Measurements from ENCODE around the gene WDR64. TPM values are rescaled to one million over a fixed set of nuclear protein-coding genes. Genes with fewer than 3 reads are reported as not detected.

Gene WDR64
- total and polyA plus RNA-seq, 3 experiments from 2014 or later: 0.48 TPM; not detected in 2

DNA sequence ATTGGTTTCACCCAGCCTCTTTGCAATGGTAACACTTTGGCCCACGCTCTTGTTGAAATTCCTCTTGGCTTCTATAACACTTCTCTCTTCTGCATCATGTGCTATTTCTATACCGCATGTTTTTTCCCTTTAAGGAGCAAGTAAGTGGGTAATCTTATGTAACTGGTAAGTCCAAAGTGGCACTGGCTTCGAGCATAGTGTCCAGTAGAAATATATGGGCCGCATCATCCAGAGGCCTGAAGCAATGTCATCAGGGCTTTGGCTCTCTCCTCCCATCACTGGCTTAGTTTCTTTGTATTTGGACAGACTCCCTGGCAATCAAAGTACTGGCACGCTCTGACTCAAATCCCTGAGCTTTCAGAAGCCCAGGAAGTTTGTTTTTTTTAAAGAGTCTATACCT is 29.4 kb upstream of the WDR64 start:
- no peaks in the 10 kb centered on the region for H3K9me3 Mint-ChIP-seq
- no peak for DNase-seq
- no peaks in the 10 kb centered on the region for H3K36me3 Mint-ChIP-seq
- Histone ChIP-seq H3K4me1 (ENCODE audit: insufficient read depth, low read length) (peaks cover 5% of the 10 kb centered on the region), H3K36me3 (ENCODE audit: insufficient read depth, low read length) (no peaks in the 10 kb centered on the region), H3K9me3 (ENCODE audit: low read length) (no peaks in the 10 kb centered on the region), H3K27me3 (ENCODE audit: insufficient read depth, low read length, poor library complexity, severe bottlenecking) (no peaks in the 10 kb centered on the region), H3K4me3 (ENCODE audit: low read length) (no peak overlapping the region), H3K27ac (ENCODE audit: low read depth, low read length) (no peak overlapping the region)
- H3K27ac Mint-ChIP-seq: peak overlapping the region in 1 of 8 donors; percentile 14
- H3K4me3 Mint-ChIP-seq: no peak overlapping the region
- POLR2A ChIA-PET: no interaction called here
- no peaks in the 10 kb centered on the region for H3K27me3 Mint-ChIP-seq
- H3K4me1 Mint-ChIP-seq: peaks cover 4 to 6% (median 5%) of the 10 kb centered on the region in 3 donors
- CTCF ChIA-PET: no interaction called here

GRCh38 chr1:241624935-241625334 is 27.1 kb upstream of the WDR64 start:
- no peaks in the 10 kb centered on the region for H3K27me3 Mint-ChIP-seq
- H3K36me3 Mint-ChIP-seq: no peaks in the 10 kb centered on the region
- H3K4me1 Mint-ChIP-seq: peaks cover 13 to 18% (median 14%) of the 10 kb centered on the region in 3 donors
- no peaks in the 10 kb centered on the region for H3K27me3 ChIP-seq (ENCODE audit: insufficient read depth, low read length, poor library complexity, severe bottlenecking)
- H3K4me3 ChIP-seq (ENCODE audit: low read length): no peak overlapping the region
- ChIA-PET CTCF (no interaction called here), POLR2A (no interaction called here)
- H3K27ac ChIP-seq (ENCODE audit: low read depth, low read length): no peak overlapping the region
- no peak for DNase-seq
- H3K4me3 Mint-ChIP-seq: no peak overlapping the region
- no peak overlapping the region for H3K27ac Mint-ChIP-seq
- H3K9me3 ChIP-seq (ENCODE audit: low read length): no peaks in the 10 kb centered on the region
- H3K4me1 ChIP-seq (ENCODE audit: insufficient read depth, low read length): peaks cover 11% of the 10 kb centered on the region
- no peaks in the 10 kb centered on the region for H3K9me3 Mint-ChIP-seq
- no peaks in the 10 kb centered on the region for H3K36me3 ChIP-seq (ENCODE audit: insufficient read depth, low read length)

GRCh38 chr1:241627453-241628259 is 24.4 kb upstream of the WDR64 start:
- Mint-ChIP-seq H3K27me3 (no peaks in the 10 kb centered on the region), H3K4me1 (peaks cover 14 to 18% (median 15%) of the 10 kb centered on the region in 3 donors), H3K9me3 (no peaks in the 10 kb centered on the region), H3K4me3 (peak overlapping the region in 6 of 7 donors; percentile 68 to 79 (median 75)), H3K27ac (peak overlapping the region; percentile 4 to 93 (median 75)), H3K36me3 (peaks cover 0 to 3% (median 2%) of the 10 kb centered on the region in 3 donors)
- Histone ChIP-seq H3K36me3 (ENCODE audit: insufficient read depth, low read length) (no peaks in the 10 kb centered on the region), H3K4me1 (ENCODE audit: insufficient read depth, low read length) (peaks cover 11% of the 10 kb centered on the region), H3K4me3 (ENCODE audit: low read length) (peak overlapping the region; percentile 51), H3K27ac (ENCODE audit: low read depth, low read length) (no peak overlapping the region), H3K27me3 (ENCODE audit: insufficient read depth, low read length, poor library complexity, severe bottlenecking) (no peaks in the 10 kb centered on the region), H3K9me3 (ENCODE audit: low read length) (no peaks in the 10 kb centered on the region)
- CTCF ChIA-PET: interaction anchor here (0.8 to 2.4 kb wide), 6 partner anchors 11 to 211 kb away, joined by 3 to 18 read pairs (median 4); partner anchors contain the start of genes CHML and OPN3
- peak in 3 of 5 donors; percentile 50 to 70 (median 53) for DNase-seq
- POLR2A ChIA-PET: no interaction called here

- Histone ChIP-seq H3K27me3 (ENCODE audit: insufficient read depth, low read length, poor library complexity, severe bottlenecking) (no peaks in the 10 kb centered on the region), H3K36me3 (ENCODE audit: insufficient read depth, low read length) (no peaks in the 10 kb centered on the region), H3K27ac (ENCODE audit: low read depth, low read length) (no peak overlapping the region), H3K4me3 (ENCODE audit: low read length) (no peak overlapping the region), H3K9me3 (ENCODE audit: low read length) (no peaks in the 10 kb centered on the region), H3K4me1 (ENCODE audit: insufficient read depth, low read length) (peaks cover 11% of the 10 kb centered on the region)
- Mint-ChIP-seq H3K36me3 (peaks cover 4 to 14% (median 9%) of the 10 kb centered on the region in 3 donors), H3K4me1 (peaks cover 15 to 24% (median 17%) of the 10 kb centered on the region in 3 donors), H3K4me3 (no peak overlapping the region), H3K27ac (no peak overlapping the region), H3K9me3 (no peaks in the 10 kb centered on the region), H3K27me3 (no peaks in the 10 kb centered on the region)
- ChIA-PET CTCF (interaction anchor here (1.3 kb wide), 1 partner anchor 19 kb away, joined by 4 read pairs; no protein-coding TSS in a partner anchor), POLR2A (no interaction called here)
- DNase-seq: no peak
Measured at GRCh38 chr1:241630005-241630404, 22.1 kb upstream of the WDR64 start.

- no peak for DNase-seq
- Histone ChIP-seq H3K4me1 (ENCODE audit: insufficient read depth, low read length) (peaks cover 11% of the 10 kb centered on the region), H3K27me3 (ENCODE audit: insufficient read depth, low read length, poor library complexity, severe bottlenecking) (no peaks in the 10 kb centered on the region), H3K36me3 (ENCODE audit: insufficient read depth, low read length) (no peaks in the 10 kb centered on the region), H3K4me3 (ENCODE audit: low read length) (no peak overlapping the region), H3K9me3 (ENCODE audit: low read length) (no peaks in the 10 kb centered on the region), H3K27ac (ENCODE audit: low read depth, low read length) (no peak overlapping the region)
- ChIA-PET POLR2A (no interaction called here), CTCF (interaction anchor here (1.3 kb wide), 1 partner anchor 20 kb away, joined by 4 read pairs; no protein-coding TSS in a partner anchor)
- Mint-ChIP-seq H3K27ac (no peak overlapping the region), H3K4me3 (no peak overlapping the region), H3K9me3 (no peaks in the 10 kb centered on the region), H3K36me3 (peaks cover 7 to 18% (median 11%) of the 10 kb centered on the region in 3 donors), H3K27me3 (no peaks in the 10 kb centered on the region), H3K4me1 (peaks cover 17 to 29% (median 17%) of the 10 kb centered on the region in 3 donors)
Measured at GRCh38 chr1:241630476-241630875, 21.6 kb upstream of the WDR64 start.

GRCh38 chr1:241630899-241631298 is 21.2 kb upstream of the WDR64 start:
- H3K4me3 Mint-ChIP-seq: no peak overlapping the region
- no peak overlapping the region for H3K27ac ChIP-seq (ENCODE audit: low read depth, low read length)
- CTCF ChIA-PET: no interaction called here
- no peaks in the 10 kb centered on the region for H3K9me3 ChIP-seq (ENCODE audit: low read length)
- no peak for DNase-seq
- H3K36me3 ChIP-seq (ENCODE audit: insufficient read depth, low read length): no peaks in the 10 kb centered on the region
- peaks cover 7 to 20% (median 11%) of the 10 kb centered on the region in 3 donors for H3K36me3 Mint-ChIP-seq
- H3K4me1 Mint-ChIP-seq: peaks cover 17 to 32% (median 18%) of the 10 kb centered on the region in 3 donors
- no peak overlapping the region for H3K4me3 ChIP-seq (ENCODE audit: low read length)
- H3K27me3 Mint-ChIP-seq: no peaks in the 10 kb centered on the region
- POLR2A ChIA-PET: no interaction called here
- peaks cover 11% of the 10 kb centered on the region for H3K4me1 ChIP-seq (ENCODE audit: insufficient read depth, low read length)
- H3K27ac Mint-ChIP-seq: no peak overlapping the region
- no peaks in the 10 kb centered on the region for H3K27me3 ChIP-seq (ENCODE audit: insufficient read depth, low read length, poor library complexity, severe bottlenecking)
- H3K9me3 Mint-ChIP-seq: no peaks in the 10 kb centered on the region

- Mint-ChIP-seq H3K4me3 (no peak overlapping the region), H3K27ac (no peak overlapping the region), H3K36me3 (peaks cover 7 to 20% (median 11%) of the 10 kb centered on the region in 3 donors), H3K4me1 (peaks cover 20 to 37% (median 22%) of the 10 kb centered on the region in 3 donors), H3K9me3 (no peaks in the 10 kb centered on the region), H3K27me3 (no peaks in the 10 kb centered on the region)
- ChIA-PET POLR2A (no interaction called here), CTCF (no interaction called here)
- H3K36me3 ChIP-seq (ENCODE audit: insufficient read depth, low read length): no peaks in the 10 kb centered on the region
- H3K27ac ChIP-seq (ENCODE audit: low read depth, low read length): no peak overlapping the region
- H3K9me3 ChIP-seq (ENCODE audit: low read length): no peaks in the 10 kb centered on the region
- H3K27me3 ChIP-seq (ENCODE audit: insufficient read depth, low read length, poor library complexity, severe bottlenecking): no peaks in the 10 kb centered on the region
- no peak overlapping the region for H3K4me3 ChIP-seq (ENCODE audit: low read length)
- DNase-seq: peak in 1 of 5 donors; percentile 18
- H3K4me1 ChIP-seq (ENCODE audit: insufficient read depth, low read length): peaks cover 17% of the 10 kb centered on the region
Measured at GRCh38 chr1:241631674-241632073, 20.4 kb upstream of the WDR64 start.

- H3K9me3 ChIP-seq (ENCODE audit: low read length): no peaks in the 10 kb centered on the region
- Mint-ChIP-seq H3K4me3 (no peak overlapping the region), H3K27ac (no peak overlapping the region), H3K27me3 (no peaks in the 10 kb centered on the region), H3K36me3 (peaks cover 7 to 20% (median 11%) of the 10 kb centered on the region in 3 donors), H3K9me3 (no peaks in the 10 kb centered on the region), H3K4me1 (peaks cover 25 to 41% (median 27%) of the 10 kb centered on the region in 3 donors)
- no peaks in the 10 kb centered on the region for H3K36me3 ChIP-seq (ENCODE audit: insufficient read depth, low read length)
- no peak for DNase-seq
- H3K27me3 ChIP-seq (ENCODE audit: insufficient read depth, low read length, poor library complexity, severe bottlenecking): no peaks in the 10 kb centered on the region
- ChIA-PET CTCF (no interaction called here), POLR2A (no interaction called here)
- H3K4me1 ChIP-seq (ENCODE audit: insufficient read depth, low read length): peaks cover 21% of the 10 kb centered on the region
- H3K4me3 ChIP-seq (ENCODE audit: low read length): no peak overlapping the region
- no peak overlapping the region for H3K27ac ChIP-seq (ENCODE audit: low read depth, low read length)
Measured at GRCh38 chr1:241632987-241633386, 19.1 kb upstream of the WDR64 start.

All from CD8-positive, alpha-beta memory T cell (primary cell).